H9 (cell line): ENCODE data around the gene CARD19. TPM values are rescaled to one million over a fixed set of nuclear protein-coding genes. Genes with fewer than 3 reads are reported as not detected.
A peak's percentile ranks its signal among the peaks of the same experiment; 100 is the strongest.

ENCODE experiments used
- DNase-seq: peaks from one replicate; pipeline ENCODE4 v3.0.0-alpha.2; 2017
- H2AFZ ChIP-seq: one replicate; pipeline ENCODE4 v1.6.1; 2013; ENCODE audit warnings: mild to moderate bottlenecking, low read length, control low read depth, moderate library complexity
- H2AK5ac ChIP-seq: 2 replicates; pipeline ENCODE4 v1.6.1; 2013; ENCODE audit warnings: low read length, control low read depth, mixed read lengths; ENCODE audit not compliant: insufficient read length
- H2BK120ac ChIP-seq: one replicate; pipeline ENCODE4 v1.6.1; 2013; ENCODE audit warnings: low read depth, mild to moderate bottlenecking, low read length, control low read depth, inconsistent platforms; ENCODE audit not compliant: poor library complexity, severe bottlenecking
- H2BK12ac ChIP-seq: 2 replicates; pipeline ENCODE4 v1.6.1; 2013; ENCODE audit warnings: low read length, control low read depth, mixed read lengths, low read depth; ENCODE audit not compliant: insufficient read length
- H2BK15ac ChIP-seq: 2 replicates; pipeline ENCODE4 v1.6.1; 2013; ENCODE audit warnings: low read depth, low read length, control low read depth
- H2BK20ac ChIP-seq: one replicate; pipeline ENCODE4 v1.6.1; 2013; ENCODE audit warnings: low read depth, mild to moderate bottlenecking, low read length, control low read depth, inconsistent platforms; ENCODE audit not compliant: poor library complexity, severe bottlenecking
- H2BK5ac ChIP-seq: 2 replicates; pipeline ENCODE4 v1.6.1; 2013; ENCODE audit warnings: low read length, control low read depth, mixed read lengths; ENCODE audit not compliant: insufficient read length
- H3K14ac ChIP-seq: 2 replicates; pipeline ENCODE4 v1.6.1; 2013; ENCODE audit warnings: low read length, control low read depth; ENCODE audit not compliant: insufficient read depth
- H3K18ac ChIP-seq: 2 replicates; pipeline ENCODE4 v1.6.1; 2013; ENCODE audit warnings: low read depth, mild to moderate bottlenecking, mixed read lengths, low read length, control low read depth; ENCODE audit not compliant: insufficient read length
- H3K23ac ChIP-seq: 2 replicates; pipeline ENCODE4 v1.6.1; 2013; ENCODE audit warnings: low read length, control low read depth, mixed read lengths, low read depth; ENCODE audit not compliant: insufficient read length
- H3K23me2 ChIP-seq: 2 replicates; pipeline ENCODE4 v1.6.1; 2013; ENCODE audit warnings: low read depth, mild to moderate bottlenecking, mixed read lengths, low read length, control low read depth; ENCODE audit not compliant: insufficient read length, poor library complexity, severe bottlenecking
- H3K27ac ChIP-seq: 2 replicates; pipeline ENCODE4 v1.5.1; 2013; ENCODE audit warnings: low read length, control low read depth, mixed read lengths, low read depth; ENCODE audit not compliant: insufficient read length
- H3K27me3 ChIP-seq: 2 replicates; pipeline ENCODE4 v1.6.1; 2013; ENCODE audit warnings: low read length, control low read depth, inconsistent platforms; ENCODE audit not compliant: insufficient read depth
- H3K4ac ChIP-seq: 2 replicates; pipeline ENCODE4 v1.6.1; 2013; ENCODE audit warnings: low read depth, mild to moderate bottlenecking, control low read depth, inconsistent platforms, low read length, moderate library complexity
- H3K4me1 ChIP-seq: 2 replicates; pipeline ENCODE4 v1.6.1; 2013; ENCODE audit warnings: low read length, control low read depth, inconsistent platforms; ENCODE audit not compliant: insufficient read depth
- H3K4me2 ChIP-seq: 2 replicates; pipeline ENCODE4 v1.6.1; 2013; ENCODE audit warnings: low read length, control low read depth, mixed read lengths; ENCODE audit not compliant: insufficient read length, insufficient read depth
- H3K56ac ChIP-seq: 2 replicates; pipeline ENCODE4 v1.6.1; 2013; ENCODE audit warnings: low read depth, mild to moderate bottlenecking, mixed read lengths, low read length, control low read depth; ENCODE audit not compliant: insufficient read length
- H3K79me1 ChIP-seq: 2 replicates; pipeline ENCODE4 v1.6.1; 2013; ENCODE audit warnings: low read depth, mild to moderate bottlenecking, moderate library complexity, low read length, control low read depth, inconsistent platforms; ENCODE audit not compliant: insufficient read depth, poor library complexity, severe bottlenecking
- H3K79me2 ChIP-seq: 2 replicates; pipeline ENCODE4 v1.6.1; 2013; ENCODE audit warnings: low read length, control low read depth, inconsistent platforms; ENCODE audit not compliant: insufficient read depth
- H3K9ac ChIP-seq: 2 replicates; pipeline ENCODE4 v1.6.1; 2013; ENCODE audit warnings: low read length, control low read depth, mixed read lengths; ENCODE audit not compliant: insufficient read length; ENCODE audit errors: extremely low read depth
- H3K9me3 ChIP-seq: one replicate; pipeline ENCODE4 v1.6.1; 2013; ENCODE audit warnings: low read depth, low read length, inconsistent platforms; ENCODE audit not compliant: control insufficient read depth
- H3T11ph ChIP-seq: one replicate; pipeline ENCODE4 v1.6.1; 2013; ENCODE audit warnings: mild to moderate bottlenecking, low read length, control low read depth, inconsistent platforms
- H4K20me1 ChIP-seq: one replicate; pipeline ENCODE4 v1.6.1; 2013; ENCODE audit not compliant: control insufficient read depth, insufficient read length, insufficient read depth
- H4K5ac ChIP-seq: 2 replicates; pipeline ENCODE4 v1.6.1; 2013; ENCODE audit warnings: low read depth, mild to moderate bottlenecking, mixed read lengths, low read length, control low read depth; ENCODE audit not compliant: insufficient read length
- H4K8ac ChIP-seq: replicated peaks from 2 replicates; pipeline ENCODE4 v1.6.1; 2013; ENCODE audit warnings: low read length, control low read depth, mixed read lengths, low read depth; ENCODE audit not compliant: insufficient read length
- H4K91ac ChIP-seq: 2 replicates; pipeline ENCODE4 v1.6.1; 2013; ENCODE audit warnings: low read depth, mild to moderate bottlenecking, moderate library complexity, mixed read lengths, low read length, control low read depth; ENCODE audit not compliant: insufficient read length
- H3K27ac Mint-ChIP-seq, 3 experiments: 2 replicates in 2 of 3; 3 replicates in 1 of 3; pipeline ENCODE4 v1.8.0; 2020 to 2021; ENCODE audit warnings: mixed read lengths in 3 of 3, mild to moderate bottlenecking in 1 of 3, moderate library complexity in 1 of 3
- H3K27me3 Mint-ChIP-seq: 2 replicates; pipeline ENCODE4 v1.8.0; 2021; ENCODE audit warnings: low read depth, mild to moderate bottlenecking, moderate library complexity, mixed read lengths
- H3K36me3 Mint-ChIP-seq, 3 experiments: 2 replicates in 2 of 3; 3 replicates in 1 of 3; pipeline ENCODE4 v1.8.0; 2020 to 2021; ENCODE audit warnings: low read depth in 3 of 3, mixed read lengths in 3 of 3; ENCODE audit not compliant: insufficient read depth in 1 of 3
- H3K4me1 Mint-ChIP-seq, 2 experiments: 2 replicates each; pipeline ENCODE4 v1.8.0; 2020; ENCODE audit warnings: mixed read lengths in 2 of 2
- H3K4me3 Mint-ChIP-seq, 2 experiments: 2 replicates in 1 of 2; 3 replicates in 1 of 2; pipeline ENCODE4 v1.8.0; 2020 to 2021; ENCODE audit warnings: mild to moderate bottlenecking in 2 of 2, mixed read lengths in 2 of 2, moderate library complexity in 1 of 2
- H3K9me3 Mint-ChIP-seq, 2 experiments: 2 replicates in 1 of 2; 3 replicates in 1 of 2; pipeline ENCODE4 v1.8.0; 2020; ENCODE audit warnings: mild to moderate bottlenecking in 2 of 2, mixed read lengths in 2 of 2, moderate library complexity in 1 of 2
- WGBS: extraction: QIAGEN DNeasy Blood & Tissue Kit; methylation state at CpG from one replicate; pipeline ENCODE4 v1.1.7; 2013; ENCODE audit warnings: missing lambda C conversion rate, low lambda C conversion rate, mixed read lengths; ENCODE audit not compliant: insufficient read length; ENCODE audit errors: extremely low coverage; 5-methylcytosine and 5-hydroxymethylcytosine counted together
- total RNA-seq: library from RNA; stranded (reverse); gene quantifications from 2 replicates; pipeline ENCODE4 v1.2.1, GENCODE V29; 2021
- TF ChIP-seq, protein P1 (sequence below): fragments of 200-600 bp; sonication (generic); conservative IDR thresholded peaks from 3 replicates; pipeline ENCODE4 v1.8.0; 2021; ENCODE audit warnings: antibody characterized with exemption, mild to moderate bottlenecking

The CARD19 gene
- total RNA-seq, 1 experiment from 2014 or later: 21.4 TPM

DNA sequence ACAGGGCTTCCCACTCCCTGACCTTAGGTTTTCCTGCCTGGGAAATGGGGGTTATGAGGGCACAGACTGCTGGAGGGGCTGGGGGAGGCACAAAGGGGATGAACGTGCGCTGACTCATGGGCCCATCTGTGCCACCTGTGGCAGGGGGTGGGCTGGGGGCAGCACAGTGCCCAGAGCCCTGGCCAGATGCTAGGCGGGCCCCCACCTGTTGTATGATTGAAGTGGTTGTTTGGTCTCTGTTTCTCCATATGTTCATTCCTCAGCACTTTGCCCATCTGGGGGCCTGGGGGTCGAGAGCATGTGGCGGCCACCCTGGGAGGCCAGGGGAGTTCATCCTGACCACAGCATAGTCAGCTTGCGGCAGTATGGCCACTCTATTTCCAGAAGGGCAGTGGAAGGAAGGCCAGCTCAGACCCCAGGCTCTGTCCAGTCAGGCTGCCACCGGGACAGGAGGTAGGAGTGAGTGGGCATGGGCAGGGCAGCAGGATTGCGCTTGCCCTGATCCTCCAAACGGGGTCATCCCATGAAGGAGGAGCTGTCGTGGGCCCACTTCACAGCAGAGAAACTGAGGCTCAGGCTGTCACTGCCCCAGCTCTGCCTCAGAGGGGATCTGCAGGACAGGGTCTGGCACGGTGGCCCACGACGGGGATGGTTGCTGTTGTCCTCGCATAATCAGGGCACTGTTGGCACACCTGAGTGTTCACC, 38.9 kb downstream of the CARD19 start:
- H4K91ac ChIP-seq: no peak overlapping the region
- no peak overlapping the region for H4K5ac ChIP-seq
- no peaks in the 10 kb centered on the region for H3K23me2 ChIP-seq
- H3K4me1 ChIP-seq: no peaks in the 10 kb centered on the region; the same call in 1 of the 2 replicates
- H2AK5ac ChIP-seq: no peak overlapping the region
- no peaks in the 10 kb centered on the region for H3K79me2 ChIP-seq
- H3K9ac ChIP-seq: no peak overlapping the region
- no peak overlapping the region for H2BK15ac ChIP-seq
- no peak overlapping the region for H3K18ac ChIP-seq
- H2BK12ac ChIP-seq: no peak overlapping the region
- peaks cover 2 to 3% of the 10 kb centered on the region in 2 experiments; a peak in 2 of 5 replicates for H3K9me3 Mint-ChIP-seq
- no peak overlapping the region for H3T11ph ChIP-seq
- H3K4ac ChIP-seq: no peak overlapping the region
- no peak for DNase-seq
- H3K4me2 ChIP-seq: peak overlapping the region; percentile 48
- H2BK20ac ChIP-seq: no peak overlapping the region
- H2BK5ac ChIP-seq: no peak overlapping the region
- no CpG with 5 or more reads among the region's 14 CpGs for WGBS
- H4K8ac ChIP-seq: no peak overlapping the region
- H3K36me3 Mint-ChIP-seq: no peaks in the 10 kb centered on the region; a peak in 2 of 7 replicates
- H4K20me1 ChIP-seq: no peaks in the 10 kb centered on the region
- H3K23ac ChIP-seq: no peak overlapping the region
- H3K4me1 Mint-ChIP-seq: peaks cover 15 to 28% of the 10 kb centered on the region in 2 experiments
- H3K27ac ChIP-seq: no peak overlapping the region
- H3K9me3 ChIP-seq: no peaks in the 10 kb centered on the region
- H3K56ac ChIP-seq: no peak overlapping the region
- H3K14ac ChIP-seq: no peak overlapping the region
- H3K4me3 Mint-ChIP-seq: peak overlapping the region; percentile 56 to 77
- H2BK120ac ChIP-seq: no peak overlapping the region
- H3K79me1 ChIP-seq: no peaks in the 10 kb centered on the region
- peaks cover 32% of the 10 kb centered on the region for H3K27me3 Mint-ChIP-seq
- H2AFZ ChIP-seq: no peak overlapping the region
- no peak overlapping the region for H3K27ac Mint-ChIP-seq
- H3K27me3 ChIP-seq: peaks cover 5% of the 10 kb centered on the region; the same call in 1 of the 2 replicates
- TF ChIP-seq, protein P1, sequence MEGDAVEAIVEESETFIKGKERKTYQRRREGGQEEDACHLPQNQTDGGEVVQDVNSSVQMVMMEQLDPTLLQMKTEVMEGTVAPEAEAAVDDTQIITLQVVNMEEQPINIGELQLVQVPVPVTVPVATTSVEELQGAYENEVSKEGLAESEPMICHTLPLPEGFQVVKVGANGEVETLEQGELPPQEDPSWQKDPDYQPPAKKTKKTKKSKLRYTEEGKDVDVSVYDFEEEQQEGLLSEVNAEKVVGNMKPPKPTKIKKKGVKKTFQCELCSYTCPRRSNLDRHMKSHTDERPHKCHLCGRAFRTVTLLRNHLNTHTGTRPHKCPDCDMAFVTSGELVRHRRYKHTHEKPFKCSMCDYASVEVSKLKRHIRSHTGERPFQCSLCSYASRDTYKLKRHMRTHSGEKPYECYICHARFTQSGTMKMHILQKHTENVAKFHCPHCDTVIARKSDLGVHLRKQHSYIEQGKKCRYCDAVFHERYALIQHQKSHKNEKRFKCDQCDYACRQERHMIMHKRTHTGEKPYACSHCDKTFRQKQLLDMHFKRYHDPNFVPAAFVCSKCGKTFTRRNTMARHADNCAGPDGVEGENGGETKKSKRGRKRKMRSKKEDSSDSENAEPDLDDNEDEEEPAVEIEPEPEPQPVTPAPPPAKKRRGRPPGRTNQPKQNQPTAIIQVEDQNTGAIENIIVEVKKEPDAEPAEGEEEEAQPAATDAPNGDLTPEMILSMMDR: no peak
